Activated CD8-positive, alpha-beta T cell treated with anti-CD3 and anti-CD28 coated beads, Interleukin-2, amount 10 ng/mL, durations not matched to agents 7 days and 5 days (primary cell): ENCODE data around the gene ATXN10. TPM values are rescaled to one million over a fixed set of nuclear protein-coding genes. Genes with fewer than 3 reads are reported as not detected.

Experiments used
- ATAC-seq: fragments of 150-1000 bp; cut with Tn5 transposase; one replicate; pipeline ENCODE4 v1.10.0; 2021; ENCODE audit warnings: moderate library complexity
- CTCF ChIA-PET: fragments of 350-600 bp; sonication (Branson Sonifier 250); formaldehyde crosslinking; loops from one replicate; lab custom pipeline; 2021; ENCODE audit warnings: antibody characterized with exemption; lab: Charles Lee
- POLR2A ChIA-PET: fragments of 350-600 bp; sonication (Branson Sonifier 250); formaldehyde crosslinking; loops from one replicate; lab custom pipeline; 2021; ENCODE audit warnings: antibody characterized with exemption; lab: Charles Lee
- DNase-seq: peaks from one replicate; pipeline ENCODE4 v3.0.0-alpha.2; 2020
- H3K27ac Mint-ChIP-seq: one replicate; pipeline ENCODE4 v1.8.0; 2021; ENCODE audit warnings: mild to moderate bottlenecking, mixed read lengths
- H3K27me3 Mint-ChIP-seq: one replicate; pipeline ENCODE4 v1.8.0; 2021; ENCODE audit warnings: low read depth, mixed read lengths
- H3K36me3 Mint-ChIP-seq: one replicate; pipeline ENCODE4 v1.8.0; 2021; ENCODE audit warnings: low read depth, mixed read lengths
- H3K4me1 Mint-ChIP-seq: one replicate; pipeline ENCODE4 v1.8.0; 2021; ENCODE audit warnings: low read depth, mixed read lengths
- H3K4me3 Mint-ChIP-seq: one replicate; pipeline ENCODE4 v1.8.0; 2021; ENCODE audit warnings: mild to moderate bottlenecking, mixed read lengths
- H3K9me3 Mint-ChIP-seq: one replicate; pipeline ENCODE4 v1.8.0; 2022; ENCODE audit warnings: mixed read lengths; ENCODE audit not compliant: insufficient read depth
- total RNA-seq, 2 experiments: library from RNA; stranded (reverse); gene quantifications; one replicate each; pipeline ENCODE4 v1.2.3, GENCODE V29; 2021

Gene ATXN10
- total RNA-seq, 2 experiments from 2014 or later = 106 to 114 TPM

- H3K9me3 Mint-ChIP-seq = no peaks in the 10 kb centered on the region
- peaks cover 37% of the 10 kb centered on the region for H3K27me3 Mint-ChIP-seq
- peaks cover 4% of the 10 kb centered on the region for H3K4me1 Mint-ChIP-seq
- POLR2A ChIA-PET = no interaction called here
- no peak for ATAC-seq
- DNase-seq = no peak
- no peaks in the 10 kb centered on the region for H3K36me3 Mint-ChIP-seq
- no peak overlapping the region for H3K27ac Mint-ChIP-seq
- no peak overlapping the region for H3K4me3 Mint-ChIP-seq
- CTCF ChIA-PET = no interaction called here
These were observed 38.7 kb upstream of the ATXN10 start for GRCh38 chr22:45632791-45633515.

- DNase-seq = no peak
- ChIA-PET CTCF (interaction anchor here (1.3 kb wide), 1 partner anchor 8 kb away, joined by 4 read pairs; no protein-coding TSS in a partner anchor), POLR2A (no interaction called here)
- Mint-ChIP-seq H3K27ac (no peak overlapping the region), H3K27me3 (peaks cover 48% of the 10 kb centered on the region), H3K4me3 (no peak overlapping the region), H3K36me3 (no peaks in the 10 kb centered on the region), H3K9me3 (no peaks in the 10 kb centered on the region), H3K4me1 (peaks cover 21% of the 10 kb centered on the region)
- ATAC-seq = no peak
These were observed 35.0 kb upstream of the ATXN10 start for GRCh38 chr22:45636683-45637082.

GRCh38 chr22:45638197-45638596 lies 33.4 kb upstream of the ATXN10 start:
- Mint-ChIP-seq H3K9me3 (no peaks in the 10 kb centered on the region), H3K4me3 (no peak overlapping the region), H3K36me3 (no peaks in the 10 kb centered on the region), H3K27ac (no peak overlapping the region), H3K27me3 (peaks cover 43% of the 10 kb centered on the region), H3K4me1 (peaks cover 33% of the 10 kb centered on the region)
- ATAC-seq (no peak), DNase-seq (no peak)
- CTCF ChIA-PET = no interaction called here
- POLR2A ChIA-PET = interaction anchor here (0.6 to 0.7 kb wide), 3 partner anchors 75 to 707 kb away, joined by 3 to 4 read pairs (median 3); no protein-coding TSS in a partner anchor

- Mint-ChIP-seq H3K4me1 (peaks cover 35% of the 10 kb centered on the region), H3K27me3 (peaks cover 39% of the 10 kb centered on the region), H3K4me3 (no peak overlapping the region), H3K9me3 (no peaks in the 10 kb centered on the region), H3K27ac (no peak overlapping the region), H3K36me3 (no peaks in the 10 kb centered on the region)
- ChIA-PET CTCF (no interaction called here), POLR2A (interaction anchor here (0.6 to 0.7 kb wide), 2 partner anchors 74 to 706 kb away, joined by 3 read pairs; no protein-coding TSS in a partner anchor)
- ATAC-seq (no peak), DNase-seq (no peak)
These were observed 32.5 kb upstream of the ATXN10 start for GRCh38 chr22:45638834-45639746.

GRCh38 chr22:45639747-45640102 lies 31.9 kb upstream of the ATXN10 start:
- POLR2A ChIA-PET = interaction anchor here (0.7 kb wide), 1 partner anchor 28 kb away, joined by 3 read pairs; no protein-coding TSS in a partner anchor
- H3K27me3 Mint-ChIP-seq = peaks cover 37% of the 10 kb centered on the region
- no peak for DNase-seq
- peak; percentile 55 for ATAC-seq
- no peak overlapping the region for H3K4me3 Mint-ChIP-seq
- no peaks in the 10 kb centered on the region for H3K9me3 Mint-ChIP-seq
- H3K36me3 Mint-ChIP-seq = no peaks in the 10 kb centered on the region
- CTCF ChIA-PET = no interaction called here
- H3K4me1 Mint-ChIP-seq = peaks cover 35% of the 10 kb centered on the region
- H3K27ac Mint-ChIP-seq = peak overlapping the region; percentile 57

- peaks cover 37% of the 10 kb centered on the region for H3K4me1 Mint-ChIP-seq
- no peaks in the 10 kb centered on the region for H3K9me3 Mint-ChIP-seq
- peaks cover 39% of the 10 kb centered on the region for H3K27me3 Mint-ChIP-seq
- POLR2A ChIA-PET = interaction anchor here (0.7 kb wide), 1 partner anchor 27 kb away, joined by 3 read pairs; no protein-coding TSS in a partner anchor
- DNase-seq (no peak), ATAC-seq (no peak)
- H3K36me3 Mint-ChIP-seq = no peaks in the 10 kb centered on the region
- H3K4me3 Mint-ChIP-seq = no peak overlapping the region
- CTCF ChIA-PET = no interaction called here
- H3K27ac Mint-ChIP-seq = no peak overlapping the region
These were observed 31.2 kb upstream of the ATXN10 start for GRCh38 chr22:45640291-45640940.

GRCh38 chr22:45640941-45641621 lies 30.6 kb upstream of the ATXN10 start:
- POLR2A ChIA-PET = no interaction called here
- CTCF ChIA-PET = no interaction called here
- Mint-ChIP-seq H3K27ac (no peak overlapping the region), H3K4me1 (peaks cover 41% of the 10 kb centered on the region), H3K27me3 (peaks cover 41% of the 10 kb centered on the region), H3K36me3 (no peaks in the 10 kb centered on the region), H3K4me3 (no peak overlapping the region), H3K9me3 (no peaks in the 10 kb centered on the region)
- ATAC-seq (no peak), DNase-seq (no peak)

GRCh38 chr22:45642986-45643385 lies 28.6 kb upstream of the ATXN10 start:
- ChIA-PET CTCF (no interaction called here), POLR2A (no interaction called here)
- ATAC-seq = no peak
- Mint-ChIP-seq H3K9me3 (no peaks in the 10 kb centered on the region), H3K4me1 (peaks cover 49% of the 10 kb centered on the region), H3K27ac (no peak overlapping the region), H3K4me3 (no peak overlapping the region), H3K27me3 (peaks cover 36% of the 10 kb centered on the region), H3K36me3 (no peaks in the 10 kb centered on the region)
- no peak for DNase-seq

GRCh38 chr22:45644714-45645113 lies 26.9 kb upstream of the ATXN10 start:
- no peak overlapping the region for H3K4me3 Mint-ChIP-seq
- H3K4me1 Mint-ChIP-seq = peaks cover 46% of the 10 kb centered on the region
- CTCF ChIA-PET = interaction anchor here (0.8 to 1.9 kb wide), 10 partner anchors 9 to 218 kb away, joined by 3 to 9 read pairs (median 4); no protein-coding TSS in a partner anchor
- peaks cover 25% of the 10 kb centered on the region for H3K27me3 Mint-ChIP-seq
- no peaks in the 10 kb centered on the region for H3K36me3 Mint-ChIP-seq
- H3K27ac Mint-ChIP-seq = no peak overlapping the region
- POLR2A ChIA-PET = interaction anchor here (0.8 kb wide), 1 partner anchor 17 kb away, joined by 3 read pairs; no protein-coding TSS in a partner anchor
- no peaks in the 10 kb centered on the region for H3K9me3 Mint-ChIP-seq
- DNase-seq = no peak
- no peak for ATAC-seq

GRCh38 chr22:45645150-45645525 lies 26.5 kb upstream of the ATXN10 start:
- peak overlapping the region; percentile 12 for H3K4me3 Mint-ChIP-seq
- H3K36me3 Mint-ChIP-seq = no peaks in the 10 kb centered on the region
- CTCF ChIA-PET = interaction anchor here (0.8 to 1.9 kb wide), 10 partner anchors 9 to 218 kb away, joined by 3 to 9 read pairs (median 4); no protein-coding TSS in a partner anchor
- ATAC-seq = no peak
- H3K9me3 Mint-ChIP-seq = no peaks in the 10 kb centered on the region
- peaks cover 23% of the 10 kb centered on the region for H3K27me3 Mint-ChIP-seq
- DNase-seq = no peak
- POLR2A ChIA-PET = interaction anchor here (0.6 to 0.8 kb wide), 2 partner anchors 18 to 145 kb away, joined by 3 read pairs; no protein-coding TSS in a partner anchor
- H3K4me1 Mint-ChIP-seq = peaks cover 42% of the 10 kb centered on the region
- no peak overlapping the region for H3K27ac Mint-ChIP-seq
